ENCODE measurements around the gene BEST2.
A peak's percentile ranks its signal among the peaks of the same experiment; 100 is the strongest.

The BEST2 gene

DNA sequence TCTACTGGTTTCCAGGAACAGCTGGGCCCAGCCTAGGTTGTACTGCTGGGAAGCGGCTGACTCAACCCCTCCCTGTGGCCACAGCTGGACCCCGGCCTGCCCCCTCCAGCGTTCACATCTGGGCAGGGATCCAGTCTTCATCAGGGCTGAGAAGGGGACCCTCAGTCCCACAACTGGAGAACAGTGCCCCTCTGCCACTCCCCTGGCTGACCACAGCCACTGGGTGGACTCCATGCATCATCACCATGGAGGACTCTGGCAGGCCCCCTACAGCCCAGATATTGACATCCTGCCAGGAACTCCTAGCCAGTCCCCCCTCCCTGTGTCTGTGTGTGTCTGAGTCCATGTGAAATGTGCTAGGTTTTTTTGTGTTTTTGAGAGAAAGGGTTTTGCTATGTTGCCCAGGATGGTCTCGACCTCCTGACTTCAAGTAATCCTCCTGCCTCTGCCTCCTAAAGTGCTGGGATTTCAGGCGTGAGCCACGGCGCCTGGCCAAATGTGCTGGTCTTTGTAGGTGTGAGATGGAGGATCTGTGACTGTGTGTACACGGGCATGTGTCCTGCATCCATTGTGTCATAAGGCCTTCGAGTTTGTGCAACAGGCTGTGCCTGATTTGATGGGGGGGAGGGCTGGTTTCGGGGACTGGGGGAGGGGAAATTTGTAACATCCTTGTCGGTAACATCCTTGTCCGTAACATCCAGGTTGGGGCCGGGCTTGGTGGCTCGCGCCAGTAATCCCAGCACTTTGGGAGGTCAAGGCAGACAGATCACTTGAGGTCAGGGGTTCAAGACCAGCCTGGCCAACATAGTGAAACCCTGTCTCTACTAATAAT is 27.8 kb downstream of the BEST2 start:
- H4K20me1 ChIP-seq (ENCODE audit: insufficient read depth, low read length), result no peaks in the 10 kb centered on the region
- H3K27me3 ChIP-seq (ENCODE audit: low read depth, low read length), result no peaks in the 10 kb centered on the region
- H3K79me2 ChIP-seq (ENCODE audit: low read length), result peaks cover 14% of the 10 kb centered on the region; the same call in 1 of the 2 replicates
- peaks cover 49% of the 10 kb centered on the region for H3K4me1 ChIP-seq (ENCODE audit: low read length)
- peak overlapping the region; percentile 83 for H3K27ac ChIP-seq (ENCODE audit: low read length)
- peaks cover 2% of the 10 kb centered on the region for H3K36me3 ChIP-seq (replicated peaks; ENCODE audit: low read depth, low read length)
- H3K9ac ChIP-seq (ENCODE audit: low read length), result peak overlapping the region; percentile 83
- no peak overlapping the region for H2AFZ ChIP-seq (ENCODE audit: low read depth, low read length)
- no peaks in the 10 kb centered on the region for H3K9me3 ChIP-seq (ENCODE audit: insufficient read depth, low read length)
- H3K4me2 ChIP-seq (ENCODE audit: low read length), result peak overlapping the region; percentile 88
- peak overlapping the region; percentile 82 for H3K4me3 ChIP-seq (ENCODE audit: low read length)
- TF ChIP-seq EZH2phosphoT487 (IDR thresholded peaks at IDR 0.05; ENCODE audit: low read depth), result no peak
- TF ChIP-seq, protein P1, sequence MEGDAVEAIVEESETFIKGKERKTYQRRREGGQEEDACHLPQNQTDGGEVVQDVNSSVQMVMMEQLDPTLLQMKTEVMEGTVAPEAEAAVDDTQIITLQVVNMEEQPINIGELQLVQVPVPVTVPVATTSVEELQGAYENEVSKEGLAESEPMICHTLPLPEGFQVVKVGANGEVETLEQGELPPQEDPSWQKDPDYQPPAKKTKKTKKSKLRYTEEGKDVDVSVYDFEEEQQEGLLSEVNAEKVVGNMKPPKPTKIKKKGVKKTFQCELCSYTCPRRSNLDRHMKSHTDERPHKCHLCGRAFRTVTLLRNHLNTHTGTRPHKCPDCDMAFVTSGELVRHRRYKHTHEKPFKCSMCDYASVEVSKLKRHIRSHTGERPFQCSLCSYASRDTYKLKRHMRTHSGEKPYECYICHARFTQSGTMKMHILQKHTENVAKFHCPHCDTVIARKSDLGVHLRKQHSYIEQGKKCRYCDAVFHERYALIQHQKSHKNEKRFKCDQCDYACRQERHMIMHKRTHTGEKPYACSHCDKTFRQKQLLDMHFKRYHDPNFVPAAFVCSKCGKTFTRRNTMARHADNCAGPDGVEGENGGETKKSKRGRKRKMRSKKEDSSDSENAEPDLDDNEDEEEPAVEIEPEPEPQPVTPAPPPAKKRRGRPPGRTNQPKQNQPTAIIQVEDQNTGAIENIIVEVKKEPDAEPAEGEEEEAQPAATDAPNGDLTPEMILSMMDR (IDR thresholded peaks at IDR 0.05; ENCODE audit: low read depth, low read length), result peak; percentile 41

DNA sequence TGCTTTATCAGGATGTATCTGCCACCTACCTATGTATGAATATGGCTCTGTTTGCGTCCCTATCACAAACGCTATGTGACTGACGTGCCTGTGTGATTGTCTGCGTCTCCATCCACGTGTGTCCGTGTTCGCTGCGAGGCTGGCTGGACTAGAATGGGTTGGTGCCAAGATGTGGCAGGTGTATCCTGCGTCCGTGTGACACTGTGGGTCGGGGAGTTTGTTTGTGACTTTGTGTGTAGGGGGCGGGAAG is 30.5 kb downstream of the BEST2 start:
- peaks cover 72% of the 10 kb centered on the region for H3K4me1 ChIP-seq (ENCODE audit: low read length)
- H3K27ac ChIP-seq (ENCODE audit: low read length), result peak overlapping the region; percentile 93
- peak overlapping the region; percentile 79 for H3K4me3 ChIP-seq (ENCODE audit: low read length)
- no peaks in the 10 kb centered on the region for H3K27me3 ChIP-seq (ENCODE audit: low read depth, low read length)
- TF ChIP-seq EZH2phosphoT487 (IDR thresholded peaks at IDR 0.05; ENCODE audit: low read depth), result no peak
- TF ChIP-seq, protein P1 (IDR thresholded peaks at IDR 0.05; ENCODE audit: low read depth, low read length), result no peak
- peak overlapping the region; percentile 85 for H3K9ac ChIP-seq (ENCODE audit: low read length)
- H4K20me1 ChIP-seq (ENCODE audit: insufficient read depth, low read length), result no peaks in the 10 kb centered on the region
- peak overlapping the region; percentile 43; the same call in 1 of the 2 replicates for H2AFZ ChIP-seq (ENCODE audit: low read depth, low read length)
- H3K36me3 ChIP-seq (replicated peaks; ENCODE audit: low read depth, low read length), result no peaks in the 10 kb centered on the region
- peaks cover 14% of the 10 kb centered on the region; the same call in 1 of the 2 replicates for H3K79me2 ChIP-seq (ENCODE audit: low read length)
- H3K4me2 ChIP-seq (ENCODE audit: low read length), result peak overlapping the region; percentile 99
- H3K9me3 ChIP-seq (ENCODE audit: insufficient read depth, low read length), result no peaks in the 10 kb centered on the region

DNA sequence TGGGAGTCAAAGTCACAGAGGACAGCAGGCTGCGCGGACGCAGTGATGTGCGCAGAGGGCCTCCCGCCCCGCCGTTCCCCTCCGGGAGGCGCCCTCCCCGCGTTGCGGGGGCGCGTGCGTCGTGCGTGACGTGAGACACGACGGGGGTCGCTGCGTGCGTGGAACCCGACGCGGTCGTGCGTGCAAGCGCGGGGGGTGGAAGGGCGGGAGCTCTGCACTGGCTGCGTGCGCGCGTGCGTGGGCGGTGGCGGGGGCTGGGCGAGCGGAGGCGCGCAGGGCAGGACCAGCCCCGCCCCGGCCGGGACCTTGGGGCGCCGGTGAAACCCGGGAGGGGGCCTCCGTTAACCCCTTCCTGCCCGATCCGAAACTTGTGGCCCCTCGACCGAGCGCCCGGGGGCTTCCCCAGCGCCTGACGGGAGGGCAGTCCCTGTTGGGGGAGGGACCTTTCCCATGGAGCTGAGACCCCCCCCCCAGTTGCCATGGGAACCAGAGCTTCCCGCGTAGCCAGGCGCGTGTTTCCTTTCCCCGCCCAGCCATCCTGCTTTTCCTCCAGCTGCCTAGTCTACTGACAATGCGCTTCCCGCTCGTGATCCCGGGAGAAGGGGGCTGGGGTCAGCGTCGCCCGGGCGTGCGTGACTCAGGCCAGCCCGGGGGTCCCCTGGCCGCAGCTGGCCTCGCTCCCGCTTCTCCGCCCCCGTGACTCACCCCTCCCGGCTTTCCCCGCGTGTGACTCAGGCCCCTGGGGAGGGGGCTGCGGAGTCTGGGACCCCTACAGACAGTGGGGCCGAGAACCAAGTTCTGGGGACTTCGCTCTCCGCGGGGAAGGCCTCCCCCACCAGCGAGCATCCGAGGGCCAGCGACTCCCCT is 31.1 kb downstream of the BEST2 start:
- Histone ChIP-seq H3K4me1 (ENCODE audit: low read length) (peaks cover 74% of the 10 kb centered on the region), H3K9ac (ENCODE audit: low read length) (peak overlapping the region; percentile 85), H2AFZ (ENCODE audit: low read depth, low read length) (peak overlapping the region; percentile 43; the same call in 1 of the 2 replicates)

More for the DNA sequence above, 31.1 kb downstream of the BEST2 start:
- Histone ChIP-seq H3K36me3 (replicated peaks; ENCODE audit: low read depth, low read length) (no peaks in the 10 kb centered on the region), H3K9me3 (ENCODE audit: insufficient read depth, low read length) (no peaks in the 10 kb centered on the region), H4K20me1 (ENCODE audit: insufficient read depth, low read length) (no peaks in the 10 kb centered on the region), H3K4me2 (ENCODE audit: low read length) (peak overlapping the region; percentile 99), H3K27me3 (ENCODE audit: low read depth, low read length) (no peaks in the 10 kb centered on the region), H3K27ac (ENCODE audit: low read length) (peak overlapping the region; percentile 93), H3K79me2 (ENCODE audit: low read length) (peaks cover 14% of the 10 kb centered on the region; the same call in 1 of the 2 replicates), H3K4me3 (ENCODE audit: low read length) (peak overlapping the region; percentile 79)
- no peak for TF ChIP-seq EZH2phosphoT487 (IDR thresholded peaks at IDR 0.05; ENCODE audit: low read depth)
- TF ChIP-seq, protein P1 (IDR thresholded peaks at IDR 0.05; ENCODE audit: low read depth, low read length), result peak; percentile 32

Measured in OCI-LY3 (cell line).